Stimulated activated CD4-positive, alpha-beta T cell treated with anti-CD3 and anti-CD28 coated beads, Interleukin-15, amount 100 ng/mL, for 1 hour (primary cell): ENCODE results near the gene HOXA6.

ENCODE experiments used
- DNase-seq, 2 donors: peaks; one replicate each; pipeline ENCODE4 v3.0.0-alpha.2; 2020; ENCODE audit warnings: low read depth in 1 of 2, low spot score in 1 of 2

The HOXA6 gene

GRCh38 chr7:27141137-27141922 lies 6.2 kb downstream of the HOXA6 start:
- no peak for DNase-seq

GRCh38 chr7:27140126-27140857 lies 7.3 kb downstream of the HOXA6 start:
- no peak for DNase-seq

- no peak for DNase-seq
Observed at GRCh38 chr7:27139334-27140125, 8.0 kb downstream of the HOXA6 start.

- no peak for DNase-seq
Observed at GRCh38 chr7:27138985-27139333, 8.6 kb downstream of the HOXA6 start.

GRCh38 chr7:27138472-27138871 lies 9.1 kb downstream of the HOXA6 start:
- no peak for DNase-seq

- DNase-seq: no peak
Observed at GRCh38 chr7:27137640-27138315, 9.8 kb downstream of the HOXA6 start.

- DNase-seq: no peak
Observed at GRCh38 chr7:27134392-27134791, 13.2 kb downstream of the HOXA6 start.

- no peak for DNase-seq
Observed at GRCh38 chr7:27133409-27134231, 14.0 kb downstream of the HOXA6 start.

- no peak for DNase-seq
Observed at GRCh38 chr7:27132978-27133377, 14.6 kb downstream of the HOXA6 start.

GRCh38 chr7:27132214-27132613 lies 15.4 kb downstream of the HOXA6 start:
- no peak for DNase-seq

- no peak for DNase-seq
Observed at GRCh38 chr7:27131390-27131819, 16.2 kb downstream of the HOXA6 start.

- DNase-seq: peak; percentile 56 to 62
Observed at GRCh38 chr7:27130540-27131389, 16.8 kb downstream of the HOXA6 start, which contains the start of gene HOXA4. HOXA4 (minus strand) TSS chr7:27130757; CDS start chr7:27130733, 24 bp downstream.

- no peak for DNase-seq
Observed at GRCh38 chr7:27129729-27130539, 17.6 kb downstream of the HOXA6 start.

- no peak for DNase-seq
Observed at GRCh38 chr7:27128776-27129728, 18.5 kb downstream of the HOXA6 start.

- no peak for DNase-seq
Observed at GRCh38 chr7:27128034-27128433, 19.5 kb downstream of the HOXA6 start.

- DNase-seq: no peak
Observed at GRCh38 chr7:27126596-27127327, 20.8 kb downstream of the HOXA6 start.

GRCh38 chr7:27125986-27126394 lies 21.6 kb downstream of the HOXA6 start:
- DNase-seq: no peak
